RWPE2 (cell line): Measurements from ENCODE around the gene CPHXL.

Experiments used
- ATAC-seq: fragments of 200-7000 bp; cut with Tn5 transposase; 3 replicates; pipeline ENCODE4 v1.9.1; 2021; ENCODE audit warnings: low read depth
- DNase-seq: peaks from one replicate; pipeline ENCODE4 v3.0.0-alpha.2; 2020; ENCODE audit warnings: low spot score
- H3K27ac ChIP-seq: fragments of 450-650 bp; 2 replicates; pipeline ENCODE4 v1.5.1; 2017; ENCODE audit warnings: mild to moderate bottlenecking; ENCODE audit not compliant: poor library complexity, severe bottlenecking
- H3K27me3 ChIP-seq: fragments of 250-450 bp; sonication (Bioruptor Pico); 2 replicates; pipeline ENCODE4 v1.5.1; 2021; ENCODE audit warnings: mild to moderate bottlenecking, moderate library complexity; ENCODE audit not compliant: insufficient read depth, poor library complexity, severe bottlenecking
- H3K36me3 ChIP-seq: fragments of 250-450 bp; sonication (Bioruptor Pico); 2 replicates; pipeline ENCODE4 v1.5.1; 2020; ENCODE audit warnings: low read depth, mild to moderate bottlenecking, moderate library complexity
- H3K4me1 ChIP-seq: fragments of 250-450 bp; sonication (Bioruptor Pico); 2 replicates; pipeline ENCODE4 v1.5.1; 2021; ENCODE audit warnings: mild to moderate bottlenecking, moderate library complexity; ENCODE audit not compliant: insufficient read depth, poor library complexity, severe bottlenecking
- H3K4me3 ChIP-seq: fragments of 250-450 bp; sonication (Bioruptor Pico); 2 replicates; pipeline ENCODE4 v1.5.1; 2021; ENCODE audit warnings: mild to moderate bottlenecking, moderate library complexity; ENCODE audit not compliant: severe bottlenecking
- H3K9me3 ChIP-seq: fragments of 250-450 bp; sonication (Bioruptor Pico); 2 replicates; pipeline ENCODE4 v1.5.1; 2021; ENCODE audit warnings: mild to moderate bottlenecking, moderate library complexity; ENCODE audit not compliant: severe bottlenecking
- CTCF ChIP-seq: fragments of 450-650 bp; IDR thresholded peaks from one replicate; pipeline ENCODE4 v1.5.1; 2017; ENCODE audit warnings: mild to moderate bottlenecking, moderate library complexity; ENCODE audit not compliant: poor library complexity, severe bottlenecking

CPHXL gene

GRCh38 chr16:75667503-75667902 is 58.8 kb downstream of the CPHXL start:
- Histone ChIP-seq H3K27ac (no peak overlapping the region), H3K4me3 (no peak overlapping the region), H3K36me3 (no peaks in the 10 kb centered on the region), H3K27me3 (no peaks in the 10 kb centered on the region), H3K4me1 (no peaks in the 10 kb centered on the region), H3K9me3 (no peaks in the 10 kb centered on the region)
- ATAC-seq (no peak), DNase-seq (no peak)
- no peak for TF ChIP-seq CTCF
